HEK293 (cell line): ENCODE results near the gene MFSD11.

Experiments used
- HOXC10 ChIP-seq: sonication (generic); formaldehyde crosslinking; IDR thresholded peaks from 2 replicates; pipeline ENCODE4 v1.8.1; 2023; ENCODE audit warnings: mild to moderate bottlenecking, missing genetic modification reagents
- KLF10 ChIP-seq: fragments of 450-650 bp; IDR thresholded peaks from 2 replicates; pipeline ENCODE4 v1.5.1; 2018; ENCODE audit warnings: missing biosample characterization, mild to moderate bottlenecking, missing genetic modification characterization
- MYNN ChIP-seq: fragments of 450-650 bp; formaldehyde crosslinking; IDR thresholded peaks from 2 replicates; pipeline ENCODE4 v1.5.1; 2016; ENCODE audit warnings: missing biosample characterization, missing genetic modification characterization, borderline replicate concordance
- OSR2 ChIP-seq: fragments of 450-650 bp; formaldehyde crosslinking; IDR thresholded peaks from 2 replicates; pipeline ENCODE4 v1.5.1; 2016; ENCODE audit warnings: missing biosample characterization, missing genetic modification characterization
- PRDM1 ChIP-seq: fragments of 450-650 bp; formaldehyde crosslinking; IDR thresholded peaks from 2 replicates; pipeline ENCODE4; 2016; ENCODE audit warnings: missing biosample characterization, missing genetic modification characterization
- RBAK ChIP-seq: fragments of 450-650 bp; formaldehyde crosslinking; IDR thresholded peaks from 2 replicates; pipeline ENCODE4 v1.5.1; 2016; ENCODE audit warnings: missing biosample characterization, missing genetic modification characterization
- SETDB1 ChIP-seq: IDR thresholded peaks from one replicate; pipeline ENCODE4 v1.6.1; 2017; ENCODE audit warnings: mild to moderate bottlenecking, low read length, moderate library complexity, mixed read lengths; ENCODE audit not compliant: insufficient read length
- TCF7L2 ChIP-seq: IDR thresholded peaks from 2 replicates; pipeline ENCODE4 v1.6.1; 2011; ENCODE audit warnings: low read depth, mild to moderate bottlenecking, inconsistent platforms, low read length, moderate library complexity, borderline replicate concordance
- ZBTB1 ChIP-seq: fragments of 450-650 bp; formaldehyde crosslinking; IDR thresholded peaks from 2 replicates; pipeline ENCODE4 v1.5.1; 2016; ENCODE audit warnings: missing biosample characterization, missing genetic modification characterization
- ZBTB20 ChIP-seq: fragments of 450-650 bp; formaldehyde crosslinking; IDR thresholded peaks from 2 replicates; pipeline ENCODE4 v1.5.1; 2016; ENCODE audit warnings: missing biosample characterization, missing genetic modification characterization
- ZBTB44 ChIP-seq: fragments of 450-650 bp; IDR thresholded peaks from 2 replicates; pipeline ENCODE4 v1.5.1; 2018; ENCODE audit warnings: missing biosample characterization, mild to moderate bottlenecking, missing genetic modification characterization
- ZBTB8A ChIP-seq: fragments of 450-650 bp; formaldehyde crosslinking; IDR thresholded peaks from 2 replicates; pipeline ENCODE4 v1.5.1; 2016; ENCODE audit warnings: missing biosample characterization, missing genetic modification characterization
- ZNF132 ChIP-seq: fragments of 450-650 bp; formaldehyde crosslinking; IDR thresholded peaks from 2 replicates; pipeline ENCODE4 v1.5.1; 2017; ENCODE audit warnings: missing biosample characterization, missing genetic modification characterization, borderline replicate concordance
- ZNF133 ChIP-seq: fragments of 450-650 bp; formaldehyde crosslinking; IDR thresholded peaks from 2 replicates; pipeline ENCODE4 v1.5.1; 2016; ENCODE audit warnings: missing biosample characterization, missing genetic modification characterization
- ZNF140 ChIP-seq: fragments of 450-650 bp; formaldehyde crosslinking; IDR thresholded peaks from 2 replicates; pipeline ENCODE4 v1.5.1; 2016; ENCODE audit warnings: missing biosample characterization, missing genetic modification characterization
- ZNF16 ChIP-seq: fragments of 450-650 bp; formaldehyde crosslinking; IDR thresholded peaks from 2 replicates; pipeline ENCODE4 v1.5.1; 2016; ENCODE audit warnings: low read depth, missing biosample characterization, missing genetic modification characterization
- ZNF174 ChIP-seq: fragments of 450-650 bp; formaldehyde crosslinking; IDR thresholded peaks from 2 replicates; pipeline ENCODE4 v1.5.0; 2017; ENCODE audit warnings: missing biosample characterization, mild to moderate bottlenecking, missing genetic modification characterization
- ZNF221 ChIP-seq: fragments of 450-650 bp; formaldehyde crosslinking; IDR thresholded peaks from 2 replicates; pipeline ENCODE4 v1.5.1; 2017; ENCODE audit warnings: missing biosample characterization, missing genetic modification characterization, borderline replicate concordance
- ZNF239 ChIP-seq: fragments of 450-650 bp; formaldehyde crosslinking; IDR thresholded peaks from 2 replicates; pipeline ENCODE4 v1.5.1; 2016; ENCODE audit warnings: missing biosample characterization, missing genetic modification characterization
- ZNF266 ChIP-seq: fragments of 450-650 bp; formaldehyde crosslinking; IDR thresholded peaks from 2 replicates; pipeline ENCODE4 v1.5.1; 2016; ENCODE audit warnings: missing biosample characterization, missing genetic modification characterization, low read depth
- ZNF292 ChIP-seq: fragments of 450-650 bp; formaldehyde crosslinking; IDR thresholded peaks from 2 replicates; pipeline ENCODE4 v1.5.1; 2016; ENCODE audit warnings: low read depth, missing biosample characterization, missing genetic modification characterization, borderline replicate concordance
- ZNF302 ChIP-seq: fragments of 450-650 bp; formaldehyde crosslinking; IDR thresholded peaks from 2 replicates; pipeline ENCODE4 v1.5.1; 2016; ENCODE audit warnings: missing biosample characterization, missing genetic modification characterization, low read depth
- ZNF610 ChIP-seq: fragments of 450-650 bp; formaldehyde crosslinking; IDR thresholded peaks from 2 replicates; pipeline ENCODE4 v1.5.1; 2016; ENCODE audit warnings: missing biosample characterization, missing genetic modification characterization, borderline replicate concordance
- ZSCAN23 ChIP-seq: fragments of 450-650 bp; formaldehyde crosslinking; IDR thresholded peaks from 2 replicates; pipeline ENCODE4 v1.5.1; 2016; ENCODE audit warnings: missing biosample characterization, missing genetic modification characterization
- TF ChIP-seq, protein P1 (sequence below): fragments of 450-650 bp; formaldehyde crosslinking; IDR thresholded peaks from 2 replicates; pipeline ENCODE4 v1.5.1; 2016; ENCODE audit warnings: missing biosample characterization, missing genetic modification characterization
- TF ChIP-seq, protein P2 (sequence below): fragments of 450-650 bp; formaldehyde crosslinking; IDR thresholded peaks from 2 replicates; pipeline ENCODE4 v1.5.1; 2017; ENCODE audit warnings: missing biosample characterization, missing genetic modification characterization
- TF ChIP-seq, protein P3 (sequence below): fragments of 450-650 bp; formaldehyde crosslinking; IDR thresholded peaks from 2 replicates; pipeline ENCODE4 v1.5.1; 2017; ENCODE audit warnings: missing biosample characterization, missing genetic modification characterization
- TF ChIP-seq, protein P4 (sequence below): fragments of 450-650 bp; formaldehyde crosslinking; conservative IDR thresholded peaks from 2 replicates; pipeline ENCODE4 v1.5.1; 2016; ENCODE audit warnings: low read depth, missing biosample characterization, missing genetic modification characterization

Gene MFSD11

DNA sequence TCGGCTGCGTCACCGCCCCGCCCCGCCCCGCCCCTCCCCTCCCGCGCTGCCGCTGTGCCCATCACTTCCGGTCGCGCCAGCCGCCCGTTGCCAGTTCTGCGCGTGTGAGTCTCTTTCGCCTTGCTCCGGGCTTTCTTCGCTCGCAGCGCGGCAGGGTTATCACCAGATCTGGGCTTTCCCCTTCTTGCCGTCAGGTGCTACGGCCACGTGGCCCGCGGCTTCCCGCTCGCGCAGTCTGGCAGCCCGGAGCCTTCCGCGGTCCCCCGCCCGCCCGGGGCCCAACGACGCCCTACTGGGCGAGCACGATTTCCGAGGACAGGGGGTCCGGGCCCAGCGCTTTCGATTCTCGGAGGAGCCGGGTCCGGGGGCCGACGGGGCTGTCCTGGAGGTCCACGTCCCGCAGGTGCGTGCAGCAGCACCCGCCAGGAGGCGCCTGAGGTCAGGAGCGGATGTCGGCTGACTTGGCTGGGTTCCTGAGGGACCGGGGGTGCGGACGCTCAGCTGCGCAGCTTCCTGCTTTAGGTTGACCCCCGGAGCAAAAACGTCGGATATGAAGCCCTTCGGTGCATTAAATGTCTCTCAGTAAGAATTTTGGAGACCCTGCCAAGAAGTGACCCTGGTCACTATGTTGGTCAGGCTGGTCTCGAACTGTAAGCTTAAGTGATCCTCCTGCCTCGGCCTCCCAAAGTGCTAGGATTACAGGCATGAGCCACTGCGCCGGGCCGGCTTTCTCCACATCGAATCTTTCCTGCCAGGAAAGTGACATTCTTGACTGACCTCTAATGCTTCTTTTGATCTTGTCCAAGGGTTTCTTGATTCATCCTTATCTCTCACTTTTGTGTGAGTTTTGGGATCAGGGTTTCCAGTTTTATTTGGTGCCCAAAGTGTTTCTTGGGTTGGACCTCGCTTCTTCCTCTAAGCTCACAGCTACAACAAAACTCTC lies 10.9 kb upstream of the MFSD11 start, which contains the start of gene METTL23 (continued):
- TF ChIP-seq SETDB1 (no peak), ZBTB8A (tag by site-specific recombination) (peak; percentile 97), ZBTB20 (no peak), TCF7L2 (no peak), RBAK (tag by site-specific recombination) (no peak), ZNF266 (tag by site-specific recombination) (no peak), ZNF292 (no peak), HOXC10 (CRISPR knock-in tag) (no peak), ZNF132 (no peak), ZBTB1 (tag by site-specific recombination) (no peak), PRDM1 (tag by site-specific recombination) (peak; percentile 89), ZNF239 (no peak), ZNF174 (no peak), KLF10 (peak; percentile 43; the same call in 1 of the 2 replicates), ZSCAN23 (tag by site-specific recombination) (no peak), OSR2 (tag by site-specific recombination) (no peak), ZNF140 (no peak), MYNN (no peak), ZBTB44 (tag by site-specific recombination) (no peak), ZNF133 (no peak), ZNF302 (tag by site-specific recombination) (no peak), ZNF610 (tag by site-specific recombination) (no peak), ZNF16 (tag by site-specific recombination) (no peak), ZNF221 (no peak)
- TF ChIP-seq, protein P1, sequence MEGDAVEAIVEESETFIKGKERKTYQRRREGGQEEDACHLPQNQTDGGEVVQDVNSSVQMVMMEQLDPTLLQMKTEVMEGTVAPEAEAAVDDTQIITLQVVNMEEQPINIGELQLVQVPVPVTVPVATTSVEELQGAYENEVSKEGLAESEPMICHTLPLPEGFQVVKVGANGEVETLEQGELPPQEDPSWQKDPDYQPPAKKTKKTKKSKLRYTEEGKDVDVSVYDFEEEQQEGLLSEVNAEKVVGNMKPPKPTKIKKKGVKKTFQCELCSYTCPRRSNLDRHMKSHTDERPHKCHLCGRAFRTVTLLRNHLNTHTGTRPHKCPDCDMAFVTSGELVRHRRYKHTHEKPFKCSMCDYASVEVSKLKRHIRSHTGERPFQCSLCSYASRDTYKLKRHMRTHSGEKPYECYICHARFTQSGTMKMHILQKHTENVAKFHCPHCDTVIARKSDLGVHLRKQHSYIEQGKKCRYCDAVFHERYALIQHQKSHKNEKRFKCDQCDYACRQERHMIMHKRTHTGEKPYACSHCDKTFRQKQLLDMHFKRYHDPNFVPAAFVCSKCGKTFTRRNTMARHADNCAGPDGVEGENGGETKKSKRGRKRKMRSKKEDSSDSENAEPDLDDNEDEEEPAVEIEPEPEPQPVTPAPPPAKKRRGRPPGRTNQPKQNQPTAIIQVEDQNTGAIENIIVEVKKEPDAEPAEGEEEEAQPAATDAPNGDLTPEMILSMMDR (tag by site-specific recombination), result peak; percentile 87
- TF ChIP-seq, protein P2, sequence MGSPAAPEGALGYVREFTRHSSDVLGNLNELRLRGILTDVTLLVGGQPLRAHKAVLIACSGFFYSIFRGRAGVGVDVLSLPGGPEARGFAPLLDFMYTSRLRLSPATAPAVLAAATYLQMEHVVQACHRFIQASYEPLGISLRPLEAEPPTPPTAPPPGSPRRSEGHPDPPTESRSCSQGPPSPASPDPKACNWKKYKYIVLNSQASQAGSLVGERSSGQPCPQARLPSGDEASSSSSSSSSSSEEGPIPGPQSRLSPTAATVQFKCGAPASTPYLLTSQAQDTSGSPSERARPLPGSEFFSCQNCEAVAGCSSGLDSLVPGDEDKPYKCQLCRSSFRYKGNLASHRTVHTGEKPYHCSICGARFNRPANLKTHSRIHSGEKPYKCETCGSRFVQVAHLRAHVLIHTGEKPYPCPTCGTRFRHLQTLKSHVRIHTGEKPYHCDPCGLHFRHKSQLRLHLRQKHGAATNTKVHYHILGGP (tag by site-specific recombination), result no peak
- TF ChIP-seq, protein P3, sequence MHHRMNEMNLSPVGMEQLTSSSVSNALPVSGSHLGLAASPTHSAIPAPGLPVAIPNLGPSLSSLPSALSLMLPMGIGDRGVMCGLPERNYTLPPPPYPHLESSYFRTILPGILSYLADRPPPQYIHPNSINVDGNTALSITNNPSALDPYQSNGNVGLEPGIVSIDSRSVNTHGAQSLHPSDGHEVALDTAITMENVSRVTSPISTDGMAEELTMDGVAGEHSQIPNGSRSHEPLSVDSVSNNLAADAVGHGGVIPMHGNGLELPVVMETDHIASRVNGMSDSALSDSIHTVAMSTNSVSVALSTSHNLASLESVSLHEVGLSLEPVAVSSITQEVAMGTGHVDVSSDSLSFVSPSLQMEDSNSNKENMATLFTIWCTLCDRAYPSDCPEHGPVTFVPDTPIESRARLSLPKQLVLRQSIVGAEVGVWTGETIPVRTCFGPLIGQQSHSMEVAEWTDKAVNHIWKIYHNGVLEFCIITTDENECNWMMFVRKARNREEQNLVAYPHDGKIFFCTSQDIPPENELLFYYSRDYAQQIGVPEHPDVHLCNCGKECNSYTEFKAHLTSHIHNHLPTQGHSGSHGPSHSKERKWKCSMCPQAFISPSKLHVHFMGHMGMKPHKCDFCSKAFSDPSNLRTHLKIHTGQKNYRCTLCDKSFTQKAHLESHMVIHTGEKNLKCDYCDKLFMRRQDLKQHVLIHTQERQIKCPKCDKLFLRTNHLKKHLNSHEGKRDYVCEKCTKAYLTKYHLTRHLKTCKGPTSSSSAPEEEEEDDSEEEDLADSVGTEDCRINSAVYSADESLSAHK (tag by site-specific recombination), result peak; percentile 29; the same call in 1 of the 2 replicates
- TF ChIP-seq, protein P4, sequence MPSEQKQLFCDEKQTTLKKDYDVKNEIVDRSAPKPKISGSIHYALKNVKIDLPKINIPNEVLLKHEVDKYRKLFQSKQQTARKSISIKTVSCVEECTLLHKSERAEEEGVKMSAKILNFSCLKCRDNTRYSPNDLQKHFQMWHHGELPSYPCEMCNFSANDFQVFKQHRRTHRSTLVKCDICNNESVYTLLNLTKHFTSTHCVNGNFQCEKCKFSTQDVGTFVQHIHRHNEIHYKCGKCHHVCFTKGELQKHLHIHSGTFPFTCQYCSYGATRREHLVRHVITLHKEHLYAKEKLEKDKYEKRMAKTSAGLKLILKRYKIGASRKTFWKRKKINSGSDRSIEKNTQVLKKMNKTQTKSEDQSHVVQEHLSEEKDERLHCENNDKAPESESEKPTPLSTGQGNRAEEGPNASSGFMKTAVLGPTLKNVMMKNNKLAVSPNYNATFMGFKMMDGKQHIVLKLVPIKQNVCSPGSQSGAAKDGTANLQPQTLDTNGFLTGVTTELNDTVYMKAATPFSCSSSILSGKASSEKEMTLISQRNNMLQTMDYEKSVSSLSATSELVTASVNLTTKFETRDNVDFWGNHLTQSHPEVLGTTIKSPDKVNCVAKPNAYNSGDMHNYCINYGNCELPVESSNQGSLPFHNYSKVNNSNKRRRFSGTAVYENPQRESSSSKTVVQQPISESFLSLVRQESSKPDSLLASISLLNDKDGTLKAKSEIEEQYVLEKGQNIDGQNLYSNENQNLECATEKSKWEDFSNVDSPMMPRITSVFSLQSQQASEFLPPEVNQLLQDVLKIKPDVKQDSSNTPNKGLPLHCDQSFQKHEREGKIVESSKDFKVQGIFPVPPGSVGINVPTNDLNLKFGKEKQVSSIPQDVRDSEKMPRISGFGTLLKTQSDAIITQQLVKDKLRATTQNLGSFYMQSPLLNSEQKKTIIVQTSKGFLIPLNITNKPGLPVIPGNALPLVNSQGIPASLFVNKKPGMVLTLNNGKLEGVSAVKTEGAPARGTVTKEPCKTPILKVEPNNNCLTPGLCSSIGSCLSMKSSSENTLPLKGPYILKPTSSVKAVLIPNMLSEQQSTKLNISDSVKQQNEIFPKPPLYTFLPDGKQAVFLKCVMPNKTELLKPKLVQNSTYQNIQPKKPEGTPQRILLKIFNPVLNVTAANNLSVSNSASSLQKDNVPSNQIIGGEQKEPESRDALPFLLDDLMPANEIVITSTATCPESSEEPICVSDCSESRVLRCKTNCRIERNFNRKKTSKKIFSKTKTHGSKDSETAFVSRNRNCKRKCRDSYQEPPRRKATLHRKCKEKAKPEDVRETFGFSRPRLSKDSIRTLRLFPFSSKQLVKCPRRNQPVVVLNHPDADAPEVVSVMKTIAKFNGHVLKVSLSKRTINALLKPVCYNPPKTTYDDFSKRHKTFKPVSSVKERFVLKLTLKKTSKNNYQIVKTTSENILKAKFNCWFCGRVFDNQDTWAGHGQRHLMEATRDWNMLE (tag by site-specific recombination), result no peak
